HepG2 (cell line): ENCODE measurements around the gene PGPEP1. TPM values are rescaled to one million over a fixed set of nuclear protein-coding genes. Genes with fewer than 3 reads are reported as not detected.

Experiments
- AHDC1 ChIP-seq: sonication (generic); formaldehyde crosslinking; IDR thresholded peaks from 2 replicates; pipeline ENCODE4 v1.5.1; 2020; ENCODE audit warnings: mild to moderate bottlenecking, missing genetic modification reagents, borderline replicate concordance
- ATF4 ChIP-seq, 2 experiments: fragments of 450-650 bp in 1 of 2; sonication (generic) in 1 of 2; formaldehyde crosslinking; IDR thresholded peaks; 2 replicates each; pipeline versions ENCODE4 v1.5.0 to v1.8.0; 2020 to 2022; ENCODE audit warnings: mild to moderate bottlenecking in 1 of 2, missing genetic modification reagents in 1 of 2
- CBX1 ChIP-seq: IDR thresholded peaks from one replicate; pipeline ENCODE4 v1.6.1; 2016; ENCODE audit warnings: antibody characterized with exemption, low read depth
- CBX5 ChIP-seq: sonication (generic); formaldehyde crosslinking; IDR thresholded peaks from 2 replicates; pipeline ENCODE4 v1.4.0; 2020; ENCODE audit warnings: missing genetic modification reagents, borderline replicate concordance
- DBP ChIP-seq: sonication (generic); formaldehyde crosslinking; IDR thresholded peaks from 2 replicates; pipeline ENCODE4 v1.4.0; 2020; ENCODE audit warnings: missing genetic modification reagents; ENCODE audit errors: not compliant biosample characterization
- DNMT3B ChIP-seq: conservative IDR thresholded peaks from 2 replicates; pipeline ENCODE4 v1.6.1; 2016; ENCODE audit warnings: missing biosample characterization, control low read depth
- E2F2 ChIP-seq: sonication (generic); formaldehyde crosslinking; IDR thresholded peaks from 2 replicates; pipeline ENCODE4 v1.4.0; 2020; ENCODE audit warnings: missing genetic modification reagents, borderline replicate concordance
- GATAD1 ChIP-seq: IDR thresholded peaks from 2 replicates; pipeline ENCODE4 v1.6.1; 2016; ENCODE audit warnings: missing genetic modification reagents, missing compliant biosample characterization
- MAX ChIP-seq: IDR thresholded peaks from 2 replicates; pipeline ENCODE4 v1.6.1; 2012; ENCODE audit warnings: inconsistent platforms
- MIER2 ChIP-seq: IDR thresholded peaks from 2 replicates; pipeline ENCODE4 v1.6.1; 2016; ENCODE audit warnings: missing biosample characterization, missing genetic modification reagents
- NFIB ChIP-seq: sonication (generic); formaldehyde crosslinking; IDR thresholded peaks from 2 replicates; pipeline ENCODE4 v1.9.0; 2021; ENCODE audit warnings: missing genetic modification reagents, mild to moderate bottlenecking, borderline replicate concordance
- SP5 ChIP-seq: IDR thresholded peaks from 2 replicates; pipeline ENCODE4 v1.6.1; 2016; ENCODE audit warnings: low read depth, borderline replicate concordance
- SPEN ChIP-seq: sonication (generic); formaldehyde crosslinking; IDR thresholded peaks from 2 replicates; pipeline ENCODE4 v1.5.1; 2020; ENCODE audit warnings: low read depth, mild to moderate bottlenecking, missing genetic modification reagents
- ZBTB44 ChIP-seq: sonication (generic); formaldehyde crosslinking; IDR thresholded peaks from 2 replicates; pipeline ENCODE4 v1.4.0; 2020; ENCODE audit warnings: missing genetic modification reagents
- ZMYM2 ChIP-seq: sonication (generic); formaldehyde crosslinking; IDR thresholded peaks from 2 replicates; pipeline ENCODE4 v1.8.0; 2022; ENCODE audit warnings: mild to moderate bottlenecking, missing genetic modification reagents
- ZNF768 ChIP-seq: sonication (generic); formaldehyde crosslinking; IDR thresholded peaks from 2 replicates; pipeline ENCODE4 v1.4.0; 2020; ENCODE audit warnings: missing genetic modification reagents
- ZNF790 ChIP-seq: sonication (generic); formaldehyde crosslinking; IDR thresholded peaks from 2 replicates; pipeline ENCODE4 v1.8.0; 2022; ENCODE audit warnings: missing genetic modification reagents, mild to moderate bottlenecking, borderline replicate concordance
- ZSCAN29 ChIP-seq: sonication (generic); formaldehyde crosslinking; conservative IDR thresholded peaks from 2 replicates; pipeline ENCODE4 v1.4.0; 2020; ENCODE audit warnings: mild to moderate bottlenecking, missing genetic modification reagents
- polyA plus RNA-seq, 8 experiments: library from polyadenylated mRNA; depleted of rRNA in 3 of 8; stranded (reverse) in 7 of 8; unstranded in 1 of 8; fragments of >200 nt; fragmentation: Illumina TruSeq in 4 of 8; extraction: Trizol in 4 of 8; gene quantifications; 2 replicates each; pipeline versions ENCODE4 v1.2.1 to v1.2.3, GENCODE V29; 2011 to 2016; ENCODE audit warnings: low read depth in 4 of 8, missing spikeins in 1 of 8, mixed read lengths in 1 of 8; ENCODE audit not compliant: insufficient read depth in 1 of 8
- total RNA-seq, 5 experiments: library from RNA; depleted of rRNA; stranded (reverse); fragments of >200 nt; fragmentation: Illumina TruSeq; extraction: Trizol; gene quantifications; 2 replicates each; pipeline ENCODE4 v1.2.3, GENCODE V29; 2016; ENCODE audit warnings: low read depth in 1 of 5

The PGPEP1 gene
- total and polyA plus RNA-seq, 2 of the 13 experiments (the other 11 are each of a cell fraction or from before 2014, with no cell fraction given): 53.1 to 56.6 TPM

GRCh38 chr19:18292462-18292809 lies 48.0 kb upstream of the PGPEP1 start (continued):
- TF ChIP-seq ZNF790 (CRISPR knock-in tag): no peak
- no peak for TF ChIP-seq E2F2 (CRISPR knock-in tag)
- TF ChIP-seq DNMT3B (CRISPR knock-in tag): no peak
- no peak for TF ChIP-seq NFIB (CRISPR knock-in tag)
- TF ChIP-seq ZMYM2: no peak
- no peak for TF ChIP-seq ZBTB44 (CRISPR knock-in tag)
- no peak for TF ChIP-seq GATAD1 (CRISPR knock-in tag)
- TF ChIP-seq ZSCAN29 (CRISPR knock-in tag): peak; percentile 71
- TF ChIP-seq MIER2: no peak
- no peak for TF ChIP-seq ZNF768 (CRISPR knock-in tag)
- TF ChIP-seq MAX: no peak
- TF ChIP-seq CBX1: no peak
- TF ChIP-seq AHDC1 (CRISPR knock-in tag): no peak
- no peak for TF ChIP-seq CBX5 (CRISPR knock-in tag)
- no peak for TF ChIP-seq SP5 (CRISPR knock-in tag)
- TF ChIP-seq ATF4 (CRISPR knock-in tag; IDR thresholded peaks at IDR 0.05): no peak
- TF ChIP-seq DBP (CRISPR knock-in tag): no peak
- no peak for TF ChIP-seq SPEN
